NCI-H1092 treated with DMSO at 0.1 percent for 48 hours (cell line): ENCODE results near the gene IGDCC3.

Experiments
- DNase-seq: peaks from one replicate; lab custom pipeline; 2025; lab: John Stamatoyannopoulos, UW

IGDCC3 gene

GRCh38 chr15:65388306-65389080 lies 10.7 kb upstream of the IGDCC3 start:
- no peak for DNase-seq

GRCh38 chr15:65386886-65387285 lies 9.1 kb upstream of the IGDCC3 start:
- no peak for DNase-seq

- DNase-seq: no peak
These were observed 8.6 kb upstream of the IGDCC3 start for GRCh38 chr15:65386376-65386775.

- no peak for DNase-seq
These were observed 8.1 kb upstream of the IGDCC3 start for GRCh38 chr15:65385870-65386258.

GRCh38 chr15:65384895-65385869 lies 7.4 kb upstream of the IGDCC3 start:
- peak; percentile 78 for DNase-seq

- DNase-seq: no peak
These were observed 6.7 kb upstream of the IGDCC3 start for GRCh38 chr15:65384505-65384894.

- DNase-seq: no peak
These were observed 6.2 kb upstream of the IGDCC3 start for GRCh38 chr15:65383991-65384390.

- no peak for DNase-seq
These were observed 5.7 kb upstream of the IGDCC3 start for GRCh38 chr15:65383456-65383855.

- DNase-seq: no peak
These were observed 5.1 kb upstream of the IGDCC3 start for GRCh38 chr15:65382921-65383320.

- DNase-seq: no peak
These were observed 4.3 kb upstream of the IGDCC3 start for GRCh38 chr15:65382146-65382491.

- DNase-seq: no peak
These were observed 3.8 kb upstream of the IGDCC3 start for GRCh38 chr15:65381445-65382145.

GRCh38 chr15:65379986-65380385 lies 2.2 kb upstream of the IGDCC3 start:
- no peak for DNase-seq

- no peak for DNase-seq
These were observed 462 bp downstream of the IGDCC3 start for GRCh38 chr15:65377105-65377975.

GRCh38 chr15:65376767-65377104 lies 1.1 kb downstream of the IGDCC3 start:
- no peak for DNase-seq

GRCh38 chr15:65375871-65376607 lies 1.8 kb downstream of the IGDCC3 start:
- no peak for DNase-seq

- no peak for DNase-seq
These were observed 2.9 kb downstream of the IGDCC3 start for GRCh38 chr15:65374821-65375401.

- DNase-seq: no peak
These were observed 3.5 kb downstream of the IGDCC3 start for GRCh38 chr15:65374334-65374733.

- DNase-seq: no peak
These were observed 4.6 kb downstream of the IGDCC3 start for GRCh38 chr15:65373163-65373651.

GRCh38 chr15:65372787-65373067 lies 5.1 kb downstream of the IGDCC3 start:
- DNase-seq: peak; percentile 8

GRCh38 chr15:65371976-65372786 lies 5.6 kb downstream of the IGDCC3 start:
- no peak for DNase-seq
